OCI-LY3 (cell line): Measurements from ENCODE around the gene GRAMD1B.

ENCODE experiments used
- H2AFZ ChIP-seq: fragments of 200-600, 300-600 bp; shearing (Covaris generic); 2 replicates; pipeline ENCODE4 v1.6.0; 2014; ENCODE audit warnings: antibody characterized with exemption, low read depth, low read length
- H3K27ac ChIP-seq: fragments of 200-600, 300-600 bp; sonication (generic); 2 replicates; pipeline ENCODE4 v1.5.1; 2014; ENCODE audit warnings: mild to moderate bottlenecking, low read length, moderate library complexity, mixed read lengths
- H3K27me3 ChIP-seq: fragments of 200-600, 300-600 bp; sonication (generic); 2 replicates; pipeline ENCODE4 v1.6.1; 2014; ENCODE audit warnings: low read depth, low read length, mixed read lengths
- H3K36me3 ChIP-seq: fragments of 200-600, 300-600 bp; sonication (generic); replicated peaks from 2 replicates; pipeline ENCODE3; 2014; ENCODE audit warnings: low read depth, low read length, mixed read lengths
- H3K4me1 ChIP-seq: fragments of 300-600, 200-600 bp; sonication (generic); 2 replicates; pipeline ENCODE4 v1.6.1; 2014; ENCODE audit warnings: low read length, mixed read lengths
- H3K4me2 ChIP-seq: fragments of 200-600, 300-600 bp; sonication (generic); 2 replicates; pipeline ENCODE4 v1.6.1; 2014; ENCODE audit warnings: low read length, mixed read lengths
- H3K4me3 ChIP-seq: fragments of 300-600, 200-600 bp; sonication (generic); 2 replicates; pipeline ENCODE4 v1.5.1; 2014; ENCODE audit warnings: antibody characterized with exemption, mild to moderate bottlenecking, low read length, moderate library complexity
- H3K79me2 ChIP-seq: fragments of 300-600, 200-600 bp; shearing (Covaris generic); 2 replicates; pipeline ENCODE4 v1.6.1; 2014; ENCODE audit warnings: mild to moderate bottlenecking, low read length, mixed read lengths
- H3K9ac ChIP-seq: fragments of 300-600, 200-600 bp; shearing (Covaris generic); 2 replicates; pipeline ENCODE4 v1.6.0; 2014; ENCODE audit warnings: mild to moderate bottlenecking, low read length, moderate library complexity
- H3K9me3 ChIP-seq: fragments of 200-600, 300-600 bp; shearing (Covaris generic); 2 replicates; pipeline ENCODE4 v1.6.1; 2014; ENCODE audit warnings: low read length, mixed read lengths; ENCODE audit not compliant: insufficient read depth
- H4K20me1 ChIP-seq: fragments of 200-600, 300-600 bp; sonication (generic); 2 replicates; pipeline ENCODE4 v1.6.1; 2016; ENCODE audit warnings: low read length, mixed read lengths; ENCODE audit not compliant: insufficient read depth
- CTCF ChIP-seq: fragments of 200-600, 300-600 bp; sonication (generic); IDR thresholded peaks from 2 replicates; pipeline ENCODE4 v1.5.1; 2014; ENCODE audit warnings: antibody characterized with exemption, low read length, low read depth
- EZH2phosphoT487 ChIP-seq: fragments of 200-600 bp; shearing (Covaris generic); IDR thresholded peaks from 2 replicates; pipeline ENCODE4 v1.6.1; 2018; ENCODE audit warnings: antibody characterized with exemption, mixed run types, low read depth

GRAMD1B gene

GRCh38 chr11:123478352-123478987 is 48.4 kb downstream of the GRAMD1B start:
- H3K4me2 ChIP-seq: peak overlapping the region; percentile 98
- H3K36me3 ChIP-seq: no peaks in the 10 kb centered on the region
- peaks cover 60% of the 10 kb centered on the region for H3K4me1 ChIP-seq

GRCh38 chr11:123479048-123479837 is 49.2 kb downstream of the GRAMD1B start:
- Histone ChIP-seq H2AFZ (peak overlapping the region; percentile 65; the same call in 1 of the 2 replicates), H3K9me3 (no peaks in the 10 kb centered on the region), H3K27me3 (peaks cover 38% of the 10 kb centered on the region), H3K4me1 (peaks cover 63% of the 10 kb centered on the region), H3K4me2 (peak overlapping the region; percentile 98), H3K36me3 (no peaks in the 10 kb centered on the region), H4K20me1 (no peaks in the 10 kb centered on the region; the same call in 1 of the 2 replicates), H3K79me2 (peaks cover 4% of the 10 kb centered on the region; the same call in 1 of the 2 replicates), H3K4me3 (peak overlapping the region; percentile 73), H3K9ac (peak overlapping the region; percentile 74), H3K27ac (peak overlapping the region; percentile 97)
- TF ChIP-seq CTCF (no peak), EZH2phosphoT487 (no peak)

More at GRCh38 chr11:123478352-123478987, 48.4 kb downstream of the GRAMD1B start:
- H3K27ac ChIP-seq: peak overlapping the region; percentile 97
- peak overlapping the region; percentile 97 for H2AFZ ChIP-seq
- TF ChIP-seq CTCF (peak; percentile 80), EZH2phosphoT487 (no peak)
- H3K9ac ChIP-seq: peak overlapping the region; percentile 74
- peak overlapping the region; percentile 73 for H3K4me3 ChIP-seq
- peaks cover 33% of the 10 kb centered on the region for H3K27me3 ChIP-seq
- H3K79me2 ChIP-seq: no peaks in the 10 kb centered on the region; the same call in 1 of the 2 replicates
- H3K9me3 ChIP-seq: no peaks in the 10 kb centered on the region
- no peaks in the 10 kb centered on the region; the same call in 1 of the 2 replicates for H4K20me1 ChIP-seq

GRCh38 chr11:123480290-123480815 is 50.3 kb downstream of the GRAMD1B start:
- Histone ChIP-seq H3K9ac (peak overlapping the region; percentile 75), H3K4me1 (peaks cover 74% of the 10 kb centered on the region), H4K20me1 (no peaks in the 10 kb centered on the region; the same call in 1 of the 2 replicates)

More at GRCh38 chr11:123480290-123480815, 50.3 kb downstream of the GRAMD1B start:
- peaks cover 2% of the 10 kb centered on the region for H3K36me3 ChIP-seq
- no peak overlapping the region for H2AFZ ChIP-seq
- peak overlapping the region; percentile 98 for H3K4me2 ChIP-seq
- H3K27ac ChIP-seq: peak overlapping the region; percentile 97
- TF ChIP-seq EZH2phosphoT487: no peak
- TF ChIP-seq CTCF: no peak
- peaks cover 38% of the 10 kb centered on the region for H3K27me3 ChIP-seq
- peak overlapping the region; percentile 66 for H3K4me3 ChIP-seq
- H3K9me3 ChIP-seq: no peaks in the 10 kb centered on the region
- peaks cover 7% of the 10 kb centered on the region; the same call in 1 of the 2 replicates for H3K79me2 ChIP-seq
